EL (cell line): ENCODE results near the gene FGD3.
"Not testable (repeated sequence)": the region's sequence is repeated elsewhere in the genome, so short reads cannot be mapped to it uniquely, and the experiment has no call there.

Experiments used
- DNase-seq: peaks from one replicate; pipeline ENCODE4 v3.0.0-alpha.2; 2016

The FGD3 gene

GRCh38 chr9:92947268-92948037, at the start of gene FGD3:
Gene FGD3 (plus strand): TSS chr9:92947523. CDS start chr9:92976257, 28,734 bp downstream.
- peak; percentile 25 for DNase-seq

- not testable (repeated sequence) for DNase-seq
These were observed 42.2 kb upstream of the FGD3 start for GRCh38 chr9:92905137-92905536.

- no peak for DNase-seq
These were observed 35.5 kb upstream of the FGD3 start for GRCh38 chr9:92911511-92912475.

GRCh38 chr9:92917176-92917800, 30.0 kb upstream of the FGD3 start:
- DNase-seq, result no peak

GRCh38 chr9:92920437-92920836, 26.9 kb upstream of the FGD3 start:
- no peak for DNase-seq

- DNase-seq, result no peak
These were observed 15.7 kb upstream of the FGD3 start for GRCh38 chr9:92931606-92932005.

GRCh38 chr9:92934321-92934720, 13.0 kb upstream of the FGD3 start:
- no peak for DNase-seq

GRCh38 chr9:92938025-92938424, 9.3 kb upstream of the FGD3 start:
- no peak for DNase-seq

- DNase-seq, result no peak
These were observed 5.5 kb upstream of the FGD3 start for GRCh38 chr9:92941861-92942260.

- no peak for DNase-seq
These were observed 4.4 kb upstream of the FGD3 start for GRCh38 chr9:92942688-92943616.

- DNase-seq, result no peak
These were observed 2.4 kb upstream of the FGD3 start for GRCh38 chr9:92944921-92945320.

- no peak for DNase-seq
These were observed 1.5 kb upstream of the FGD3 start for GRCh38 chr9:92945796-92946195.

GRCh38 chr9:92948038-92948534, 763 bp downstream of the FGD3 start:
- DNase-seq, result no peak

- no peak for DNase-seq
These were observed 1.3 kb downstream of the FGD3 start for GRCh38 chr9:92948632-92949031.

GRCh38 chr9:92949266-92949982, 2.1 kb downstream of the FGD3 start:
- no peak for DNase-seq

- DNase-seq, result no peak
These were observed 3.1 kb downstream of the FGD3 start for GRCh38 chr9:92950359-92950955.

- peak; percentile 11 for DNase-seq
These were observed 5.7 kb downstream of the FGD3 start for GRCh38 chr9:92952906-92953610.

- DNase-seq, result peak; percentile 48
These were observed 6.9 kb downstream of the FGD3 start for GRCh38 chr9:92954049-92954861.

- DNase-seq, result no peak
These were observed 7.6 kb downstream of the FGD3 start for GRCh38 chr9:92954886-92955285.
